HG03442 (cell line): ENCODE data around the gene PRG3.
"Not testable (repeated sequence)": the region's sequence is repeated elsewhere in the genome, so short reads cannot be mapped to it uniquely, and the experiment has no call there.

Experiments
- ATAC-seq: cut with Tn5 transposase; IDR thresholded peaks from one replicate; pipeline ENCODE4 v1.9.1; 2021; ENCODE audit warnings: mild to moderate bottlenecking, moderate library complexity; ENCODE audit not compliant: unreplicated experiment

PRG3 gene

GRCh38 chr11:57341250-57341808 lies 39.6 kb downstream of the PRG3 start:
- no peak for ATAC-seq

DNA sequence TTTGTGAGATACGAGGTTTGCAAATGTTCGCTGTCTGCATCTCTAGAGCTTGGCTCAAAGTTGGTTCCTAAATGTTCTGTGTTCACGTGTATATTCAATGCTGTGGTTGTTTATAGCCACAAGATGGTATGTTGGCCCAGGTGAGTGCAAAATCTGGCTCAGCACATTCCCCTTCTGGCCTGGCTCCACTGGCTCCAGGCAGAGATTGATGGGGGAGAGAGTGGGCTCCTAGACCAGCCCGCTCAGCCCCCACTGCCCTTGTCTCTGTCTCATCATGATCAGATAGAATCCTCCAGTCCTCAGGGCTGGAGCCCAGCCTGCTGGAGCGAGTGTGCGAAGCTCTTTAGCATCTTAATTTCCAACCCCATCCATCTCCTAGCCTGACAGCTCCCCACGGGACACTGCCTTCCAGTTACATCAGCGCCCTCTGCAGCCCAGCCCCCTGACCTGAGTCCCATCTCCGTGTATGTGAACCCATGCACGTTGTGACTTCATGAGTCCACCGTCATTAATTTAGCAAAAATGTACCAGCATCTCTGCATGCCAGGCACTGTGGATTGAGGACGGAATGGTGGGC lies 40.8 kb downstream of the PRG3 start:
- ATAC-seq: no peak

DNA sequence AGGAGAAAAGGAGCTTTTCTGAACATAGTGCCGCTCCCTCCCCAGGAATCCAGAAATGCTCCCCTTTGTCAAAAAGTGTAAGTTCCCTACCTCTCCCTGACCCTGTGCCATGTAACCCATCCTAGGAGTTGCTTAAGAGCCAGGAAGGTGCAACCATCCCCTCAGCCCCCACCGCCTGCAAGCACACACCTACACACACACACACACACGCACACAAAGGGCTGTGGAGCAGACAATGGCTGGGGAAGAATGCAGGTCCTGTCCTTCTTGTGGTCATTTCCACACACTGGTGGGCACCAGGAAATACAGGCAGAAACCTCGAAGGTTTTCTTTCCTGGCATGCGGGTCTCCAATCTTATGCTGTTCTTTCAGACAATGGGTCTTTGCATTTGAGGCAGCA lies 41.6 kb downstream of the PRG3 start:
- ATAC-seq: no peak

DNA sequence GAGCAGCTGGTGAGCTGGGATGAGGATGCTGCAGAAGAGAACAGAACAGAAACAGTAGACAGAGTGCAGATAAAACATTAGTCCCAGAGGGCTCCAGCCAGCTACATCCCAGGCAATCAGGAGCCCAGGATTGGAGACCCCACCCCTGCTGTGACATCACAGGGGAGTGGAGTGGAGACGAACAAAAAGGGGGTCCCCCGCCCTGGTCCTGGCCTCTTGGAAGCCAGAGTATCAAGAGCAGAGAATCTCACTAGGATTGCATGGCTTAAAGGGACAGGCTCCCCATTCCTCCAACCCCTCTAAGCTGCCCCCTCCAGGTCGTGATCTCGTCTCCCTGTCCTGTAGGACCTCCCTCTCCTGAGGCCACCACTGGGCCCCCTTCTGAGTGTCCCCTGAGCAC lies 42.8 kb downstream of the PRG3 start, which contains the start of gene P2RX3:
TSS of gene P2RX3 (plus strand) at position 211 of the 400 bp plus-strand sequence. CDS start 199 bp downstream, outside the sequence.
- no peak for ATAC-seq

GRCh38 chr11:57336856-57337255 lies 44.1 kb downstream of the PRG3 start:
- ATAC-seq: not testable (repeated sequence)

DNA sequence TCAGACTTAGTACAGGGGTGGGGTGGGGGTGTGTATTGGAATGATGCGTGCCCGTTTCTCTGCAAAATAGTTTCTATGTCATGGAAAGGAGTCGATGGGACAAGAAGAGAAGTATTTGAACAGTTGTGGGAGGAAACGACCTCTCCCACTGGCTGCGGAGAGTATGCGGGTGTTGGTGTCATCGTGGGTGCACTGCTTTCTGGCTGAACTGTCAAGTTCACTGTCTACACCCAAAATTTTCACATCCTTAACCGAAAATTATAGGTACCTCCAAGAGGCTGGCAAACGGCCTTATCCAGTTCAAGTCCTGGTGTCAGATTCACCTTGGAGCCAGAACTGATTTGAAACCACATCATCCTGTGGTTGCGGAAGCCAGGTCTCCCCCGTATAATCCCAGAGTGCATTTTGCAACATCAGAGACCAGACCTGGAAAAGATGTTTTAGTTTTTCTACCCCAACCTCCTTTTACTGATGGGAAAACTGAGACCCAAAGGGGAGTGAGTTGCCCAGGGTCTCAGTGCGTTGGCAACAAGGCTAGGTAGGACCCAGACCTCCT lies 44.8 kb downstream of the PRG3 start:
- no peak for ATAC-seq

- ATAC-seq: peak; percentile 98
Measured at GRCh38 chr11:57335343-57336110, 45.4 kb downstream of the PRG3 start, which contains the start of gene SSRP1. Gene SSRP1, minus strand, starts transcription at chr11:57335892. Its CDS starts 771 bp downstream, at chr11:57335121.

DNA sequence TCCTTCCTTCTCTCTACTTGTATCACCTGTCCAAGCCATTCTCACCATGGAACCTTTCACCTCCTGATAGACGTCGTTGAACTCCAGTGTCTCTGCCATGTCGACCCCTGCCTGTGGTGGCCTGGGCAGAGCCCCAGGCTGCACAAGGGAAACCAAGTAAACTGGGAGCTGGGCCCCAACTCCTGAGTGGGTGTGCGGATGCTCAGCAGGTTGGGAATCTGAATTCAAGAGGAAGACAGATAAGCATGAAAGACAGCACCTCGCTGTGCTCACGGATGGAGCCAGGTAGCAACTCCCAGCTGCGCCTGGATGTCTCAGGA lies 46.0 kb downstream of the PRG3 start:
- ATAC-seq: no peak

GRCh38 chr11:57332694-57333440 lies 48.1 kb downstream of the PRG3 start:
- ATAC-seq: no peak

DNA sequence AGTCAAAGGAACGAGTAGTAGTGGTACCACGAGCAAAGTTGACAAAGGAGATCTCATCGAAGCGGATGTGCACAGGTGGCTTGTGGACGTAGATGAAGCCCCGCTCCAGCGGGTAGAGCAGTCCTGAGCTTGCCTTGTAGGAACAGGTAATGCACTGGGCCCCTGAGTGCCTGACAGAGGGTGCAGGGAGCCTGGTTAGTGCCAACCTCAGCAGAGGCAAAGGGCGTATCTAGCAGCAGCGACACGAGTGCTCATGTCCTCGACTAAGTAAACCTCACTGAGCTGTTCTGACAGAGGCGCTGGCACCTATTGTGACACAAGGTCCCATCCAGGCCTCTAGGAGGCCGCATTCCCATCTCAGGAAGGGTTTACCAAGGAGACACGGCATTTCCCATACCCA lies 49.2 kb downstream of the PRG3 start:
- ATAC-seq: no peak

DNA sequence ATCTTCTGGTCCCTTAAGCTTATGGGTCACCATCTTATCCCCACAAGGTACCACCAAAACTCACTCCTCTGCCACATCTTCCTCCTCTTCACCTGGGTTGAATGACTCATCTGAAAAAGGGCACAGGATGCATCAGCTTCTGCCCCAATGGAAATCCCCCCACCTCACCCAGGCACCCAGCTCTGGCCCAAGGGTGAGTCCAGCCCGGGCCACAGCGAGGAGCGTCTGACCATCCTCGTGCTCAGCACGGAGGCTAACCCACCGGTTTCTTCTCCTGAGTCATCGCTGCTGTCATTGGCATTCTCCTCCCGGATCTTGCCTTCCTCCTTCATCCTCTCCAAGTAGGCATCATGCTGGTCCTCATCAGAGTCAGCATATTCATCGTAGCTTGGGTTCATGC lies 50.9 kb downstream of the PRG3 start:
- no peak for ATAC-seq

- ATAC-seq: no peak
Measured at GRCh38 chr11:57327721-57328120, 53.2 kb downstream of the PRG3 start.
